ENCODE data around the gene CMC2.

DNA sequence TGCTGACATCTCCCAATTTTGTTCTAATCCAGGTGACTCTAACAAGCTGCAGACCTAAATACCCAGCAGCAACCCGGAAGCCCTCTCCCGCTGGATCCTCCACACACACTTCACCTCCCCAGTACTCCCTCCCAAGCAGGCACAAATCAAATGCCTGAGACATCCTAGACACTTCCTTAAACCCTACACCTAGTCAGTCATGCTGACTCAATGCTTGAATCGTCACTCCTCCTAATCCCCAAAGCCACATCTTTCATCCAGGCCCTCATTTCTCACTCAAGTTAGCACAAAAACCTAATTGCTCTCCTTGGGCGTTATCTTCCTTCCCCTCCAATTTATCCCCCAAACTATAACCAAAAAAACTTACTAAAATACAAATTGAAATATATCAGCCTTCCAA is 32.7 kb downstream of the CMC2 start:
- no peak for TF ChIP-seq POLR2AphosphoS5 (IDR thresholded peaks at IDR 0.05)
- TF ChIP-seq, protein P1, sequence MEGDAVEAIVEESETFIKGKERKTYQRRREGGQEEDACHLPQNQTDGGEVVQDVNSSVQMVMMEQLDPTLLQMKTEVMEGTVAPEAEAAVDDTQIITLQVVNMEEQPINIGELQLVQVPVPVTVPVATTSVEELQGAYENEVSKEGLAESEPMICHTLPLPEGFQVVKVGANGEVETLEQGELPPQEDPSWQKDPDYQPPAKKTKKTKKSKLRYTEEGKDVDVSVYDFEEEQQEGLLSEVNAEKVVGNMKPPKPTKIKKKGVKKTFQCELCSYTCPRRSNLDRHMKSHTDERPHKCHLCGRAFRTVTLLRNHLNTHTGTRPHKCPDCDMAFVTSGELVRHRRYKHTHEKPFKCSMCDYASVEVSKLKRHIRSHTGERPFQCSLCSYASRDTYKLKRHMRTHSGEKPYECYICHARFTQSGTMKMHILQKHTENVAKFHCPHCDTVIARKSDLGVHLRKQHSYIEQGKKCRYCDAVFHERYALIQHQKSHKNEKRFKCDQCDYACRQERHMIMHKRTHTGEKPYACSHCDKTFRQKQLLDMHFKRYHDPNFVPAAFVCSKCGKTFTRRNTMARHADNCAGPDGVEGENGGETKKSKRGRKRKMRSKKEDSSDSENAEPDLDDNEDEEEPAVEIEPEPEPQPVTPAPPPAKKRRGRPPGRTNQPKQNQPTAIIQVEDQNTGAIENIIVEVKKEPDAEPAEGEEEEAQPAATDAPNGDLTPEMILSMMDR (IDR thresholded peaks at IDR 0.05 in 8 of 11, conservative IDR thresholded peaks at IDR 0.05 in 3 of 11), result no peak

Measured in spleen (tissue), 7 donors.